Measurements from ENCODE around the gene CD96.

DNA sequence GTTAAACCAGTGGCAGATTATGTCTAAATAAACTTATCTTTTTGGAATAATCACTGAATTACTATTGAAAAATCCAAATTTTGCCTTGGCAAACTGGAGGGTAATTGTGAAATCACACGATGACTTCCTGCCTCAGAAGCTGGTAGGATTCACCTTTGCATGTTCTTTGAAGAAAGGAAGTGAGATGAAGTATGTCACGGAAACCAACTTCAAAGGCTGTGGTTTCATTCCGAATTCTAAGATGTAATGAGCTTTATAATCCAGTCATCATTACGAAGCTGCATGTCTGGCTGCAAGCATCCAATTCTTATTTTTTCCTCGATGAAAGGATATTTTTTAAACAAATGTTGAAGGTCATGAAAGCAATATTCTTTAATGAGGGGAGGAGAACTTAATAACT is 68.2 kb downstream of the CD96 start:
- TF ChIP-seq, protein P1, sequence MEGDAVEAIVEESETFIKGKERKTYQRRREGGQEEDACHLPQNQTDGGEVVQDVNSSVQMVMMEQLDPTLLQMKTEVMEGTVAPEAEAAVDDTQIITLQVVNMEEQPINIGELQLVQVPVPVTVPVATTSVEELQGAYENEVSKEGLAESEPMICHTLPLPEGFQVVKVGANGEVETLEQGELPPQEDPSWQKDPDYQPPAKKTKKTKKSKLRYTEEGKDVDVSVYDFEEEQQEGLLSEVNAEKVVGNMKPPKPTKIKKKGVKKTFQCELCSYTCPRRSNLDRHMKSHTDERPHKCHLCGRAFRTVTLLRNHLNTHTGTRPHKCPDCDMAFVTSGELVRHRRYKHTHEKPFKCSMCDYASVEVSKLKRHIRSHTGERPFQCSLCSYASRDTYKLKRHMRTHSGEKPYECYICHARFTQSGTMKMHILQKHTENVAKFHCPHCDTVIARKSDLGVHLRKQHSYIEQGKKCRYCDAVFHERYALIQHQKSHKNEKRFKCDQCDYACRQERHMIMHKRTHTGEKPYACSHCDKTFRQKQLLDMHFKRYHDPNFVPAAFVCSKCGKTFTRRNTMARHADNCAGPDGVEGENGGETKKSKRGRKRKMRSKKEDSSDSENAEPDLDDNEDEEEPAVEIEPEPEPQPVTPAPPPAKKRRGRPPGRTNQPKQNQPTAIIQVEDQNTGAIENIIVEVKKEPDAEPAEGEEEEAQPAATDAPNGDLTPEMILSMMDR (IDR thresholded peaks at IDR 0.05): no peak
- TF ChIP-seq POLR2AphosphoS5 (IDR thresholded peaks at IDR 0.05): no peak

Data from breast epithelium (tissue), 3 donors.